Astrocyte of the cerebellum (primary cell): ENCODE measurements around the gene SOX5.

Source experiments
- DNase-seq: peaks from one replicate; pipeline ENCODE4 v3.0.0-alpha.2; 2011; ENCODE audit warnings: low read depth
- H3K4me3 ChIP-seq: 2 replicates; pipeline ENCODE4 v1.5.1; 2011; ENCODE audit warnings: mild to moderate bottlenecking, low read depth, low read length, moderate library complexity
- in situ Hi-C: cut with HindIII; loops from 2 replicates; pipeline ENCODE4 v1.10.0; 2017; ENCODE audit warnings: low sequenced_read_pairs
- TF ChIP-seq, protein P1 (sequence below): IDR thresholded peaks from 2 replicates; pipeline ENCODE4 v1.5.1; 2012; ENCODE audit warnings: low read length, low read depth, moderate library complexity, mild to moderate bottlenecking; ENCODE audit errors: missing control alignments

SOX5 gene

DNA sequence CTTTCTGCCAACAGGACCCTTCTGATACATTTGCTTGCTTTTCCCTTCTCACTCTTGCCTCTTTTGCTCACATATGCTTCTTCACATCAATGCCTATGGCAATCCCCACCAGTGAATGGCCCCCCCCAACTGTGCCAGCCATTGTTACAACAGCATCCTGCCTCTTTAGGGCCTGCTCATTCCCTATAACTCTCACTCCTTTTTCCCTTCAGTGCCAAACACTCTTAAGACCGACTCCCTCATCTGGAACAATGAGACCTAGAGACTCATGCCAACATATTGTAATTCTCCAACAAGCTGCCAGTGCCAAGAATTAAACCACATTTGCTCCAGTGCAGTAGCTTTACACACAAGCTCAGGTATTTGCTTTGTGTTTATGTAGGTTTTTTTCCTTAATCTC, 189.0 kb downstream of the SOX5 start:
- TF ChIP-seq, protein P1, sequence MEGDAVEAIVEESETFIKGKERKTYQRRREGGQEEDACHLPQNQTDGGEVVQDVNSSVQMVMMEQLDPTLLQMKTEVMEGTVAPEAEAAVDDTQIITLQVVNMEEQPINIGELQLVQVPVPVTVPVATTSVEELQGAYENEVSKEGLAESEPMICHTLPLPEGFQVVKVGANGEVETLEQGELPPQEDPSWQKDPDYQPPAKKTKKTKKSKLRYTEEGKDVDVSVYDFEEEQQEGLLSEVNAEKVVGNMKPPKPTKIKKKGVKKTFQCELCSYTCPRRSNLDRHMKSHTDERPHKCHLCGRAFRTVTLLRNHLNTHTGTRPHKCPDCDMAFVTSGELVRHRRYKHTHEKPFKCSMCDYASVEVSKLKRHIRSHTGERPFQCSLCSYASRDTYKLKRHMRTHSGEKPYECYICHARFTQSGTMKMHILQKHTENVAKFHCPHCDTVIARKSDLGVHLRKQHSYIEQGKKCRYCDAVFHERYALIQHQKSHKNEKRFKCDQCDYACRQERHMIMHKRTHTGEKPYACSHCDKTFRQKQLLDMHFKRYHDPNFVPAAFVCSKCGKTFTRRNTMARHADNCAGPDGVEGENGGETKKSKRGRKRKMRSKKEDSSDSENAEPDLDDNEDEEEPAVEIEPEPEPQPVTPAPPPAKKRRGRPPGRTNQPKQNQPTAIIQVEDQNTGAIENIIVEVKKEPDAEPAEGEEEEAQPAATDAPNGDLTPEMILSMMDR, result no peak
- DNase-seq, result peak; percentile 79
- in situ Hi-C loops, result no loop called here
- no peak overlapping the region for H3K4me3 ChIP-seq

DNA sequence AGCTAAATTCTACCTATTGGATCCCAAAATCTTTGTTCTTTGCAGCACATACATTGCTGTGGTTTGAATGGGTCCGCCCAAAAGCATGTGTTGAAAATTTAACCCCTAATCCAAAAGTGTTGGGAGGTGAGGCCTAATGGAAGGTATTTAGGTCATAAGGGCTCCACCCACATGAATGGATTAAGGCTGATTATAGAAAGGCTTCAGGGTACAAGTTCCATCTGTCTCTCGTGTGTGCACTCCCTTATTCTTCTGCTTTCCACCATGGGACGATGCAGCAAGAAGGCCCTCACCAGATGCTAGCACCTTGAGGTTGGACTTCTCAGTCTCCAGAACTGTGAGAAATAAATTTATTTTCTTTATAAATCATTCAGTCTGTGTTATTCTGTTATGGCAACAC, 190.9 kb downstream of the SOX5 start:
- TF ChIP-seq, protein P1, result no peak
- no peak overlapping the region for H3K4me3 ChIP-seq
- no peak for DNase-seq
- in situ Hi-C loops, result no loop called here

DNA sequence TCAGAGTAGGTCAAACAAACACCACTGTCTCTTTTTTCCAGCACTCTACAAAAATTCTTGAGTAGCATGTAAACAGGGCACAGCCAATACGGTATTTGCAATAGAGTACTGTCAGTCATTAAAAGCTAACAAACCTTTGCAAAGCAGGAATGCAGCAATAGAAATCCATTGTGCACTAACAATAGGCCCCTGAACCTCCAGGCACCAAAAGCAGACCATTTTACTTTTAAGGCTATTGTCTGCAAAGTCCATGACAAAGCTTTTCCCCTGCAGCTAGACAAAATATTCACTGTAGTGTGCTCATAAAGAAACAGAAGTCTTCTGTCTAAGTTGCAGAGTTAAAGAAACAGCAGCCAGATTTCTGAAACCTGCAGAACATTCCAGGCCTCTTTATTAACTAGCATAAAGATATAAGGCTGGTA, 191.9 kb downstream of the SOX5 start:
- TF ChIP-seq, protein P1, result no peak
- DNase-seq, result no peak
- no peak overlapping the region for H3K4me3 ChIP-seq
- in situ Hi-C loops, result no loop called here

DNA sequence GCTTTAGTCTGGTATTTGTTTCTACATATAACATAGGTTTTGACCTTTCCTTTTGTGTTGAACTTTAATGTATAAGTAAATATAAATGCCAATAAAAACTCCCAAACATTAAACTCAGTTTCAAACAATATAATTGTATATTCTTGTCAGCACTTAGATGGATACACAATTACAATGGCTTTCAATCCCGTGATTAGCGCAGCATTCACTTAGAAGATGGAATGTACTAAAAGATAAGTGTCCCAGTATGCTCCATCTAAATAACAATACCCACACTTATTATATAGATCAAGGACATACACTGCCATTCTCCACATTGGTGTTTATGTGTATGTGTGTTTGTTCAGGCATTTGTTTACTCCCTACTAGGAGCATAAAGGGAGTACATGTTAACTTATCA, 193.1 kb downstream of the SOX5 start:
- no peak for DNase-seq
- H3K4me3 ChIP-seq, result no peak overlapping the region
- in situ Hi-C loops, result no loop called here
- TF ChIP-seq, protein P1, result no peak

DNA sequence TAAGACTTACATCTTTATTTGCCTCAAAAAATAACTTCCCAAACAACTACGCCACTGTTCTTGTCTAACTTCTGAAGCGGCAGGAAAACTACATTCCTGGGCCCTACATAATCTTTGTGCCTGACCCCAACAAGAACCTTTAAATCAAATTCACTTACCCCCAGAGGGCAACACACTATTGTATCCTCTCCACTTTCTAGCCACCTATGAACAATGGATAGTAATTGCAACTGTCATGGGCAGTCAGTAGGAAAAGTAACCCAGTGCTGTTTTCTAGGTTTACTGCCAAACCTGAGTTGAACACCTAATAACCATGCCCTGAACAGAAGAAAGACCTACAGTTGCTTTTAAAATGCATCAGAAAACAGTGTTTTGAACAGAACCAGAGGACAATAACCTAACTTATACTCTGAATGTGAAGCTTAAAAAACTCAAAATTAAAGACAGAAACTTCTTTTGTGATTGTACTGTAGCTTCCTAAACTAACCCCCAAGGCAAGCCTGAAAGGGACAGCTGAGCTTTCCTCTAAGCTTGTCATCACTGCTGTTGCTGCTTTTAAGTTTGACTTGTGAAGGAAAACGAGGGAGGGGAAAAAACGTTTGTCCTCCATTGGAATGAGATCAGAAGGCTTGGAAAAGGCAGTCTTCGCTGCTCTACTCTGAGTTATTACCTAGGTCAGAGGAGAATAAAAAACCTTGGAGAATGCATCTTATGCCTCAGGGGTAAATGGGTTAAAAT, 195.7 kb downstream of the SOX5 start:
- in situ Hi-C loops, result no loop called here
- TF ChIP-seq, protein P1, result no peak
- no peak overlapping the region for H3K4me3 ChIP-seq
- DNase-seq, result no peak

DNA sequence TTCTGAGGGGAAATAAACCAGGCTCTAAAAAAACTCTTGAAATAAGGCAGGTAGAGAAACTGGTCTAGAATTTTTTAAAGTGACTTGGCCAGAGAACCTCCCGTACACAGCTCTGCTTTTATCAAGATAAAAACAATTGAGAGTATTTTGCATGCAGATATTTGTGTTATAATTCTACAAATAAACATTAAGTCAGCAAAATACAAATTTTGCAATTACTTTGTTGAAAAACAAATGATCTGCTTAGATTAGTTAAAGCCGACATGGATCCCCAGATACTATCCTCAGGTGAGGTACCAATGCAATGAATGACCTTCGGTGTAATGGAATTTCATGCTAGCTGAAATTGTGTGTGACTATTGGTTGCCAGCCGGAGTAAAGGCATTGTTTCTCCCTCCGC, 197.2 kb downstream of the SOX5 start:
- TF ChIP-seq, protein P1, result no peak
- H3K4me3 ChIP-seq, result no peak overlapping the region
- in situ Hi-C loops, result no loop called here
- DNase-seq, result no peak
